Kidney (tissue), 22 donors: ENCODE results near the gene AP2A1. TPM values are rescaled to one million over a fixed set of nuclear protein-coding genes. Genes with fewer than 3 reads are reported as not detected.
"Not testable (repeated sequence)": the region's sequence is repeated elsewhere in the genome, so short reads cannot be mapped to it uniquely, and the experiment has no call there.

ENCODE experiments used
- DNase-seq, 5 donors: peaks; one replicate each; pipeline ENCODE4 v3.0.0-alpha.2; 2013 to 2020
- FAIRE-seq: peaks from 2 replicates; lab custom pipeline; 2012; peaks lifted over from hg19 to GRCh38; lab: Jason Lieb, UNC
- H3K27ac ChIP-seq, 2 donors: one replicate each; pipeline ENCODE4 v1.7.0; 2013; ENCODE audit warnings: low read depth in 2 of 2, low read length in 2 of 2, inconsistent platforms in 1 of 2
- H3K27me3 ChIP-seq: one replicate; pipeline ENCODE4 v1.7.1; 2013; ENCODE audit warnings: low read length, inconsistent platforms; ENCODE audit not compliant: control insufficient read depth, insufficient read depth
- H3K36me3 ChIP-seq, 3 donors: one replicate each; pipeline versions ENCODE4 v1.7.0 to v1.7.1; 2013; ENCODE audit warnings: low read length in 3 of 3, control low read depth in 1 of 3, inconsistent platforms in 1 of 3; ENCODE audit not compliant: insufficient read depth in 3 of 3, control insufficient read depth in 2 of 3
- H3K4me1 ChIP-seq, 3 donors: one replicate each; pipeline versions ENCODE4 v1.7.0 to v1.7.1; 2013; ENCODE audit warnings: low read length in 3 of 3, inconsistent platforms in 1 of 3, low read depth in 1 of 3; ENCODE audit not compliant: control insufficient read depth in 2 of 3, insufficient read depth in 2 of 3
- H3K4me3 ChIP-seq, 3 donors: one replicate each; pipeline versions ENCODE4 v1.7.0 to v1.8.1; 2013; ENCODE audit warnings: low read length in 3 of 3, control low read depth in 1 of 3, inconsistent platforms in 1 of 3
- H3K9ac ChIP-seq, 3 donors: one replicate each; pipeline versions ENCODE4 v1.7.0 to v1.7.1; 2013; ENCODE audit warnings: low read length in 3 of 3, control low read depth in 1 of 3, inconsistent platforms in 1 of 3
- H3K9me3 ChIP-seq, 3 donors: one replicate each; pipeline versions ENCODE4 v1.7.0 to v1.7.1; 2013; ENCODE audit warnings: low read length in 3 of 3, control low read depth in 1 of 3, inconsistent platforms in 1 of 3; ENCODE audit not compliant: control insufficient read depth in 2 of 3, insufficient read depth in 1 of 3
- intact Hi-C: fragments of 100-400 bp; cut with DNase I; formaldehyde crosslinking; loops from one replicate; pipeline ENCODE4 v1.11.1; 2022
- long read RNA-seq, 10 donors: library from polyadenylated mRNA in 1 of 10; unstranded in 1 of 10; transcript quantifications; one replicate each; pipeline ENCODE4 v2.0.0 and lab custom pipeline, GENCODE V29; 2021 to 2026
- polyA plus RNA-seq: library from polyadenylated mRNA; stranded (reverse); fragments of 350-450 nt; fragmentation: Illumina TruSeq; extraction: RNeasy Lipid Tissue Mini Kit (QIAGEN cat#74804); gene quantifications from one replicate; pipeline ENCODE4 v1.2.3, GENCODE V29; 2014; ENCODE audit warnings: low read depth, low replicate concordance; ENCODE audit not compliant: insufficient read depth
- total RNA-seq: library from RNA; stranded (reverse); fragmentation: NEBNext Ultra II Directional; extraction: Animal tissue kit (Norgen Biotek cat#: 25700); gene quantifications from one replicate; pipeline ENCODE4 v1.2.1, GENCODE V29; 2021
- TF ChIP-seq, protein P1 (sequence below): IDR thresholded peaks from 3 replicates; pipeline ENCODE4 v1.5.1; 2012; ENCODE audit warnings: mild to moderate bottlenecking, moderate library complexity, borderline replicate concordance; ENCODE audit not compliant: insufficient read depth; ENCODE audit errors: extremely low read depth
- donor health status: control.
- donor health status: control.
- donor health status: control.
- donor health status: control.
- donor health status: control.
- donor health status: DM: yes; HTN: yes; CAD: no.
- donor health status: Normal renal cell carcinoma (clear cell type).

AP2A1 gene
- total RNA-seq, result 70.0 TPM
- polyA plus RNA-seq, result 32.0 TPM
- long read RNA-seq, donor 1, transcript AP2A1-208 (1 exons, 2,238 nt), result major isoform, 15 of 218 reads
- long read RNA-seq, donor 1, partial matches to known transcripts, result 198 of 218 reads
- long read RNA-seq, donor 1, other reads (novel, unspliced or antisense), result 0 of 218 reads
- long read RNA-seq, donor 2, transcript AP2A1-208 (1 exons, 2,238 nt), result major isoform, 13 of 74 reads
- long read RNA-seq, donor 2, partial matches to known transcripts, result 59 of 74 reads
- long read RNA-seq, donor 2, other reads (novel, unspliced or antisense), result 0 of 74 reads
- long read RNA-seq, donor 3, transcript AP2A1-208 (1 exons, 2,238 nt), result major isoform, 14 of 57 reads
- long read RNA-seq, donor 3, partial matches to known transcripts, result 14 of 57 reads
- long read RNA-seq, donor 3, other reads (novel, unspliced or antisense), result 23 of 57 reads
- long read RNA-seq, donor 4, transcript AP2A1-201 (23 exons, 3,388 nt), result minor isoform, 7 of 40 reads
- long read RNA-seq, donor 4, transcript AP2A1-208 (1 exons, 2,238 nt), result major isoform, 11 of 40 reads
- long read RNA-seq, donor 4, partial matches to known transcripts, result 22 of 40 reads
- long read RNA-seq, donor 4, other reads (novel, unspliced or antisense), result 0 of 40 reads
- long read RNA-seq, donor 5, partial matches to known transcripts, result 0 of 2 reads
- long read RNA-seq, donor 5, other reads (novel, unspliced or antisense), result 0 of 2 reads
- long read RNA-seq, donor 6, transcript AP2A1-208 (1 exons, 2,238 nt), result major isoform, 19 of 56 reads
- long read RNA-seq, donor 6, partial matches to known transcripts, result 21 of 56 reads
- long read RNA-seq, donor 6, other reads (novel, unspliced or antisense), result 14 of 56 reads
- long read RNA-seq, donor 7, transcript AP2A1-201 (23 exons, 3,388 nt), result major isoform, 12 of 66 reads
- long read RNA-seq, donor 7, transcript AP2A1-208 (1 exons, 2,238 nt), result minor isoform, 5 of 66 reads
- long read RNA-seq, donor 7, partial matches to known transcripts, result 46 of 66 reads
- long read RNA-seq, donor 7, other reads (novel, unspliced or antisense), result 3 of 66 reads
- long read RNA-seq, donor 8, transcript AP2A1-208 (1 exons, 2,238 nt), result major isoform, 23 of 43 reads
- long read RNA-seq, donor 8, partial matches to known transcripts, result 15 of 43 reads
- long read RNA-seq, donor 8, other reads (novel, unspliced or antisense), result 0 of 43 reads
- long read RNA-seq, donor 9, transcript AP2A1-208 (1 exons, 2,238 nt), result major isoform, 10 of 11 reads
- long read RNA-seq, donor 9, partial matches to known transcripts, result 0 of 11 reads
- long read RNA-seq, donor 9, other reads (novel, unspliced or antisense), result 0 of 11 reads
- long read RNA-seq, donor 10, transcript AP2A1-208 (1 exons, 2,238 nt), result major isoform, 28 of 41 reads
- long read RNA-seq, donor 10, partial matches to known transcripts, result 10 of 41 reads
- long read RNA-seq, donor 10, other reads (novel, unspliced or antisense), result 0 of 41 reads

DNA sequence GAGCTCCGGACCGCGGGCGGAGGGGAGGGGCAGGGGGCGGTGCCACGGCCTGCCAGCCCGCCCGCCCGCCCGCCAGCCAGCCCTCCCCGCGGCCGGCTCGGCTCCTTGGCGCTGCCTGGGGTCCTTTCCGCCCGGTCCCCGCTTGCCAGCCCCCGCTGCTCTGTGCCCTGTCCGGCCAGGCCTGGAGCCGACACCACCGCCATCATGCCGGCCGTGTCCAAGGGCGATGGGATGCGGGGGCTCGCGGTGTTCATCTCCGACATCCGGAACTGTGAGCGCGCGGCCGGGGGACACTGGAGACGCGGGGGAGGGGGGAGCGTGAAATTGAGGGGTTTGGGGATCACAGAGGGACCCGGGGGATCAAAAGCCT lies at the start of gene AP2A1:
AP2A1 (plus strand) TSS at position 72 of the 370 bp plus-strand sequence; CDS start at position 205, 133 bp downstream.
- FAIRE-seq (no peak), DNase-seq (no peak)
- H3K27me3 ChIP-seq, result no peaks in the 10 kb centered on the region
- peaks cover 0 to 18% (median 12%) of the 10 kb centered on the region in 3 donors for H3K4me1 ChIP-seq
- no peaks in the 10 kb centered on the region for H3K36me3 ChIP-seq
- no peaks in the 10 kb centered on the region for H3K9me3 ChIP-seq
- H3K4me3 ChIP-seq, result peak within 1 kb of the TSS; percentile 73 to 91 (median 79)
- TF ChIP-seq, protein P1, sequence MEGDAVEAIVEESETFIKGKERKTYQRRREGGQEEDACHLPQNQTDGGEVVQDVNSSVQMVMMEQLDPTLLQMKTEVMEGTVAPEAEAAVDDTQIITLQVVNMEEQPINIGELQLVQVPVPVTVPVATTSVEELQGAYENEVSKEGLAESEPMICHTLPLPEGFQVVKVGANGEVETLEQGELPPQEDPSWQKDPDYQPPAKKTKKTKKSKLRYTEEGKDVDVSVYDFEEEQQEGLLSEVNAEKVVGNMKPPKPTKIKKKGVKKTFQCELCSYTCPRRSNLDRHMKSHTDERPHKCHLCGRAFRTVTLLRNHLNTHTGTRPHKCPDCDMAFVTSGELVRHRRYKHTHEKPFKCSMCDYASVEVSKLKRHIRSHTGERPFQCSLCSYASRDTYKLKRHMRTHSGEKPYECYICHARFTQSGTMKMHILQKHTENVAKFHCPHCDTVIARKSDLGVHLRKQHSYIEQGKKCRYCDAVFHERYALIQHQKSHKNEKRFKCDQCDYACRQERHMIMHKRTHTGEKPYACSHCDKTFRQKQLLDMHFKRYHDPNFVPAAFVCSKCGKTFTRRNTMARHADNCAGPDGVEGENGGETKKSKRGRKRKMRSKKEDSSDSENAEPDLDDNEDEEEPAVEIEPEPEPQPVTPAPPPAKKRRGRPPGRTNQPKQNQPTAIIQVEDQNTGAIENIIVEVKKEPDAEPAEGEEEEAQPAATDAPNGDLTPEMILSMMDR, result no peak
- peak within 1 kb of the TSS; percentile 55 to 92 (median 90) for H3K9ac ChIP-seq
- intact Hi-C loops, result no loop called here
- peak within 1 kb of the TSS; percentile 92 to 97 for H3K27ac ChIP-seq

DNA sequence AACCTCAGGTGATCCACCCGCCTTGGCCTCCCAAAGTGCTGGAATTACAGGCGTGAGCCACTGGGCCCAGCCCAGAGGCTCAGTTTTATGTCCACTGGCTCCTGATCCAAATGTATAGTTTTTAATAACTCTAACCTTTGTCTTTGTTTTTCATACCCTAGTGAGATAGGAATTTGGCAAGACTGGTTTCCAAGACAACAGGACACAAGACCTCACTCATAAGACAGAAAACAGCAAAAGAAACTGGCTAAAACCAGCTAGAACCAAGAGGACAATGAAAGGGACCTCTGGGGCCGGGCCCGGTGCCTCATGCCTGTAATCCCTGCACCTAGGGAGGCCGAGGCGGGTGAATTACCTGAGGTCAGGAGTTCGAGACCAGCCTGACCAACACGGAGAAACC lies 48.3 kb upstream of the AP2A1 start:
- Histone ChIP-seq H3K27me3 (no peaks in the 10 kb centered on the region), H3K36me3 (no peaks in the 10 kb centered on the region), H3K4me1 (no peaks in the 10 kb centered on the region), H3K4me3 (no peak overlapping the region), H3K9me3 (no peaks in the 10 kb centered on the region), H3K27ac (no peak overlapping the region), H3K9ac (no peak overlapping the region)
- no peak for FAIRE-seq
- intact Hi-C loops, result no loop called here
- DNase-seq, result peak in 1 of 5 donors; percentile 59
- TF ChIP-seq, protein P1, result no peak

DNA sequence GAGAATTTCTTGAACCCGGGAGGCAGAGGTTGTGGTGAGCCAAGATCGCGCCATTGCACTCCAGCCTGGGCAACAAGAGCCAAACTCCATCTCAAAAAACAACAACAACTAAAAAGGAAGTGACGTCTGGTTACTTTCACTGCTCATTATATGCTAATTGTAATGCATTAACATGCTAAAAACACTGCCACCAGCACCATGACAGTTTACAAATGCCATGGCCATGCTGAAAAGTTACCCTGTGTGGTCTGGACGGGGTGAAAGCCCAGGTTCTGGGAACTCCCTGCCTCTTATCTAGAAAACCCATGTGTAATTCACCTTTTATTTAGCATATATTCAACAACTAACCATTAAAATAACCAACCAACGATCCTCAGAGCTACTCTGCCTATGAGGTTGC lies 47.8 kb upstream of the AP2A1 start:
- no peak for DNase-seq
- TF ChIP-seq, protein P1, result no peak
- Histone ChIP-seq H3K4me3 (no peak overlapping the region), H3K9me3 (no peaks in the 10 kb centered on the region), H3K9ac (no peak overlapping the region), H3K27ac (no peak overlapping the region), H3K27me3 (no peaks in the 10 kb centered on the region), H3K4me1 (no peaks in the 10 kb centered on the region), H3K36me3 (no peaks in the 10 kb centered on the region)
- no peak for FAIRE-seq
- intact Hi-C loops, result no loop called here

DNA sequence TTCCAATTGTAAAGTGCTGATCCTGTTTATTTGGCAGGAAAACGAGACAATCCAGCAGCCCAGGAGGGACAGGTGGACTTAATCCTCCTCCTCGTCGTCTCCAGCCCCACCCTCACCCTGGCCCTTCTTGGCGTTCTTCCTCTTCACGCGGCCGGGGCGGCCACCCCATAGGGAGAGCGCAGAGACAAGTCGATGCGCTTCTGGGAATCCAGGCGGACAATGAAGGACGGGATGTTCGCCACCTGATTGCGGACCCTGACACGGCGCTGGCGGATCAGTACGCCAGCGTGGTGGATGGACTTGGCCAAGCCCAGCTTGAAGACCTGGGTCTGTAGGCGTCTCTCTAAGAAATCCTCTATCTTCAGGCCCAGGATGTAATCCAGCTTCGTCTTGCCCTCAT lies 47.4 kb upstream of the AP2A1 start:
- H3K9ac ChIP-seq, H3K27ac ChIP-seq, H3K4me1 ChIP-seq, H3K36me3 ChIP-seq, H3K9me3 ChIP-seq, H3K4me3 ChIP-seq, FAIRE-seq, intact Hi-C loops, H3K27me3 ChIP-seq, DNase-seq: not testable (repeated sequence)
